ENCODE results near the gene SLC12A7.

- TF ChIP-seq CTCF (conservative IDR thresholded peaks at IDR 0.05; ENCODE audit: low read length) (no peak), EZH2phosphoT487 (IDR thresholded peaks at IDR 0.05; ENCODE audit: borderline replicate concordance, low read depth, low read length) (no peak)
These were observed 17.3 kb upstream of the SLC12A7 start for GRCh38 chr5:1128977-1129710.
